Astrocyte (in vitro differentiated cells and primary cell): ENCODE measurements around the gene NR4A3. TPM values are rescaled to one million over a fixed set of nuclear protein-coding genes. Genes with fewer than 3 reads are reported as not detected.
"Not testable (repeated sequence)": the region's sequence is repeated elsewhere in the genome, so short reads cannot be mapped to it uniquely, and the experiment has no call there.

ENCODE experiments used
- DNase-seq: peaks from one replicate; pipeline ENCODE4 v3.0.0-alpha.2; 2010; ENCODE audit warnings: low read depth
- FAIRE-seq: peaks from 2 replicates; lab custom pipeline; 2011; peaks lifted over from hg19 to GRCh38; lab: Jason Lieb, UNC
- H2AFZ ChIP-seq: 2 replicates; pipeline ENCODE4 v1.6.0; 2012; ENCODE audit warnings: low read depth, low read length, inconsistent platforms
- H3K27ac ChIP-seq: 2 replicates; pipeline ENCODE4 v1.5.1; 2011; ENCODE audit warnings: low read depth, low read length, inconsistent platforms
- H3K27me3 ChIP-seq: 2 replicates; pipeline ENCODE4 v1.6.0; 2011; ENCODE audit warnings: low read length, inconsistent platforms; ENCODE audit not compliant: insufficient read depth
- H3K36me3 ChIP-seq: 2 replicates; pipeline ENCODE4 v1.5.1; 2011; ENCODE audit warnings: low read length, inconsistent platforms; ENCODE audit not compliant: insufficient read depth
- H3K4me1 ChIP-seq: 2 replicates; pipeline ENCODE4 v1.5.1; 2011; ENCODE audit warnings: low read length, inconsistent platforms; ENCODE audit not compliant: insufficient read depth
- H3K4me2 ChIP-seq: 2 replicates; pipeline ENCODE4 v1.6.0; 2012; ENCODE audit warnings: low read length, inconsistent platforms
- H3K4me3 ChIP-seq: 2 replicates; pipeline ENCODE4 v1.5.1; 2011; ENCODE audit warnings: low read depth, mild to moderate bottlenecking, low read length, inconsistent platforms; ENCODE audit not compliant: insufficient read depth
- H3K79me2 ChIP-seq: 2 replicates; pipeline ENCODE4 v1.6.0; 2012; ENCODE audit warnings: mild to moderate bottlenecking, low read length, inconsistent platforms; ENCODE audit not compliant: insufficient read depth
- H3K9ac ChIP-seq: 2 replicates; pipeline ENCODE4 v1.6.0; 2012; ENCODE audit warnings: mild to moderate bottlenecking, low read length, inconsistent platforms
- H3K9me3 ChIP-seq: 2 replicates; pipeline ENCODE4 v1.5.1; 2012; ENCODE audit warnings: low read depth, mild to moderate bottlenecking, low read length, inconsistent platforms; ENCODE audit not compliant: insufficient read depth
- H4K20me1 ChIP-seq: 2 replicates; pipeline ENCODE4 v1.6.0; 2012; ENCODE audit warnings: low read length, inconsistent platforms; ENCODE audit not compliant: insufficient read depth
- H3K27ac Mint-ChIP-seq: one replicate; pipeline ENCODE4 v1.8.0; 2021; ENCODE audit warnings: mild to moderate bottlenecking, mixed read lengths; ENCODE audit not compliant: unreplicated experiment
- H3K27me3 Mint-ChIP-seq: one replicate; pipeline ENCODE4 v1.8.0; 2021; ENCODE audit warnings: low read depth, mixed read lengths; ENCODE audit not compliant: unreplicated experiment
- H3K36me3 Mint-ChIP-seq: one replicate; pipeline ENCODE4 v1.8.0; 2021; ENCODE audit warnings: low read depth, mixed read lengths; ENCODE audit not compliant: unreplicated experiment
- H3K4me1 Mint-ChIP-seq: one replicate; pipeline ENCODE4 v1.8.0; 2021; ENCODE audit warnings: low read depth, mixed read lengths; ENCODE audit not compliant: unreplicated experiment
- H3K4me3 Mint-ChIP-seq: one replicate; pipeline ENCODE4 v1.8.0; 2021; ENCODE audit warnings: mild to moderate bottlenecking, moderate library complexity, mixed read lengths; ENCODE audit not compliant: unreplicated experiment
- H3K9me3 Mint-ChIP-seq: one replicate; pipeline ENCODE4 v1.8.0; 2021; ENCODE audit warnings: mild to moderate bottlenecking, mixed read lengths; ENCODE audit not compliant: unreplicated experiment
- EZH2 ChIP-seq: IDR thresholded peaks from 2 replicates; pipeline ENCODE4 v1.6.1; 2012; ENCODE audit warnings: mild to moderate bottlenecking, low read length, inconsistent platforms; ENCODE audit not compliant: insufficient read depth
- total RNA-seq: library from RNA; stranded (reverse); gene quantifications from 2 replicates; pipeline ENCODE4 v1.2.1, GENCODE V29; 2021
- TF ChIP-seq, protein P1 (sequence below): IDR thresholded peaks from 2 replicates; pipeline ENCODE4 v1.5.1; 2011; ENCODE audit warnings: low read depth, mild to moderate bottlenecking, inconsistent platforms, low read length, moderate library complexity; ENCODE audit not compliant: insufficient read depth

The NR4A3 gene
- total RNA-seq, 1 donor from 2014 or later: 3.6 TPM

DNA sequence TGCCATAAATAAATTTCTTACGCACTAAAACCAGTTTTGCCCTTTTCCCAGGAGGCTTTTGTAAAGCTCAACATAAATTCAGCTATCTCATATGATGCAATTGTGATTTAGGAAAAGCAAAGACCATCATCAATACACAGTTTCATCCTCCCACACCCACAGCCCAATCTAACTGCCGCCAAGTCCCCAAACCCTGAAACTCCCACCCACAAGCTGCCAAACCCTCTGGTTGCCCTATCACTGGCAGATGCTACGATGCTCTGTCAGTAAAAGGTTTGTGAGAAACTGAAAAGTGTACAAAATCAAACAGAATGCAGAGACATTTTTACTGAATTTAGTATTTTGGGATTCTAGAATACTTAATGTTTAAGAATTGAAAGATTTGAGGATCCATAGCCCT lies 42.8 kb upstream of the NR4A3 start:
- H3K27ac ChIP-seq: no peak overlapping the region
- no peaks in the 10 kb centered on the region for H3K9me3 ChIP-seq
- no peak overlapping the region for H3K4me3 Mint-ChIP-seq
- no peaks in the 10 kb centered on the region for H3K27me3 Mint-ChIP-seq
- no peak overlapping the region for H2AFZ ChIP-seq
- H3K9me3 Mint-ChIP-seq: no peaks in the 10 kb centered on the region
- no peak for DNase-seq
- H4K20me1 ChIP-seq: no peaks in the 10 kb centered on the region
- H3K36me3 ChIP-seq: no peaks in the 10 kb centered on the region
- H3K36me3 Mint-ChIP-seq: no peaks in the 10 kb centered on the region
- no peaks in the 10 kb centered on the region for H3K79me2 ChIP-seq
- H3K4me1 Mint-ChIP-seq: peaks cover 2% of the 10 kb centered on the region
- H3K4me1 ChIP-seq: no peaks in the 10 kb centered on the region
- H3K9ac ChIP-seq: no peak overlapping the region
- no peak overlapping the region for H3K4me2 ChIP-seq
- no peak overlapping the region for H3K4me3 ChIP-seq
- TF ChIP-seq, protein P1, sequence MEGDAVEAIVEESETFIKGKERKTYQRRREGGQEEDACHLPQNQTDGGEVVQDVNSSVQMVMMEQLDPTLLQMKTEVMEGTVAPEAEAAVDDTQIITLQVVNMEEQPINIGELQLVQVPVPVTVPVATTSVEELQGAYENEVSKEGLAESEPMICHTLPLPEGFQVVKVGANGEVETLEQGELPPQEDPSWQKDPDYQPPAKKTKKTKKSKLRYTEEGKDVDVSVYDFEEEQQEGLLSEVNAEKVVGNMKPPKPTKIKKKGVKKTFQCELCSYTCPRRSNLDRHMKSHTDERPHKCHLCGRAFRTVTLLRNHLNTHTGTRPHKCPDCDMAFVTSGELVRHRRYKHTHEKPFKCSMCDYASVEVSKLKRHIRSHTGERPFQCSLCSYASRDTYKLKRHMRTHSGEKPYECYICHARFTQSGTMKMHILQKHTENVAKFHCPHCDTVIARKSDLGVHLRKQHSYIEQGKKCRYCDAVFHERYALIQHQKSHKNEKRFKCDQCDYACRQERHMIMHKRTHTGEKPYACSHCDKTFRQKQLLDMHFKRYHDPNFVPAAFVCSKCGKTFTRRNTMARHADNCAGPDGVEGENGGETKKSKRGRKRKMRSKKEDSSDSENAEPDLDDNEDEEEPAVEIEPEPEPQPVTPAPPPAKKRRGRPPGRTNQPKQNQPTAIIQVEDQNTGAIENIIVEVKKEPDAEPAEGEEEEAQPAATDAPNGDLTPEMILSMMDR: no peak
- TF ChIP-seq EZH2: no peak
- H3K27me3 ChIP-seq: no peaks in the 10 kb centered on the region
- H3K27ac Mint-ChIP-seq: no peak overlapping the region
- FAIRE-seq: no peak

GRCh38 chr9:99779277-99779676 lies 42.4 kb upstream of the NR4A3 start:
- Histone ChIP-seq H3K4me3 (no peak overlapping the region), H3K79me2 (no peaks in the 10 kb centered on the region), H3K4me2 (no peak overlapping the region), H3K9ac (no peak overlapping the region), H3K27me3 (no peaks in the 10 kb centered on the region), H4K20me1 (no peaks in the 10 kb centered on the region), H3K9me3 (no peaks in the 10 kb centered on the region), H2AFZ (no peak overlapping the region), H3K4me1 (no peaks in the 10 kb centered on the region), H3K27ac (no peak overlapping the region), H3K36me3 (no peaks in the 10 kb centered on the region)
- H3K9me3 Mint-ChIP-seq: no peaks in the 10 kb centered on the region
- DNase-seq (no peak), FAIRE-seq (no peak)
- H3K27me3 Mint-ChIP-seq: peaks cover 2% of the 10 kb centered on the region
- no peak overlapping the region for H3K4me3 Mint-ChIP-seq
- H3K36me3 Mint-ChIP-seq: no peaks in the 10 kb centered on the region
- no peak for TF ChIP-seq EZH2
- TF ChIP-seq, protein P1: no peak
- no peak overlapping the region for H3K27ac Mint-ChIP-seq
- peaks cover 2% of the 10 kb centered on the region for H3K4me1 Mint-ChIP-seq

- H3K9me3 Mint-ChIP-seq, H3K9me3 ChIP-seq, H3K27ac Mint-ChIP-seq, H3K27me3 ChIP-seq, H3K79me2 ChIP-seq, H3K4me3 ChIP-seq, H3K4me1 ChIP-seq, H2AFZ ChIP-seq, H4K20me1 ChIP-seq, DNase-seq, H3K4me2 ChIP-seq, H3K9ac ChIP-seq, H3K36me3 ChIP-seq, H3K4me1 Mint-ChIP-seq, H3K27me3 Mint-ChIP-seq, FAIRE-seq, H3K36me3 Mint-ChIP-seq, H3K4me3 Mint-ChIP-seq, H3K27ac ChIP-seq: not testable (repeated sequence)
Observed at GRCh38 chr9:99782349-99782748, 39.3 kb upstream of the NR4A3 start.
